ENCODE measurements around the gene SESTD1. TPM values are rescaled to one million over a fixed set of nuclear protein-coding genes. Genes with fewer than 3 reads are reported as not detected.
"Not testable (repeated sequence)": the region's sequence is repeated elsewhere in the genome, so short reads cannot be mapped to it uniquely, and the experiment has no call there.

The SESTD1 gene
- total RNA-seq, 1 donor from 2014 or later = 40.5 TPM

DNA sequence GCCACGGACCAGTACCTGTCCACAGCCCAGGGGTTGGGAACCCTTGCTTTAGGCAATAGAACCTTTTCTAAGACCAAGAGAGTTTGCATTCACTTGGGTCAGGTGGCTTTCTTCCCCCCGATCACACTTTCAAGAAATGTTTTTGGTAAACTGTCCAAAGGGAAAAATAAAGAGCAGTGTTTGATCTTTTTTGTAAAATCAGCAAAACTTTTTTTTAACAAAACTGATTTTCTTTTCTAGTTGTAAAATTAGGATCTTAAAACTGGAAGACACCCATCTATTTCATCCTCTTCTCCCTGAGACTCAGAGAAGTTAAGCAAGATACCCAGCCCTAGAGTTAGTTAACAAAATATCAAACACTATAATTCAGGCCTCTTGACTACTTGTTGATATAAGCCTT is 6.1 kb upstream of the SESTD1 start:
- no peak for ATAC-seq
- intact Hi-C loops (cut with DNase I) = no loop called here
- no peak for DNase-seq (ENCODE audit: missing footprints)

DNA sequence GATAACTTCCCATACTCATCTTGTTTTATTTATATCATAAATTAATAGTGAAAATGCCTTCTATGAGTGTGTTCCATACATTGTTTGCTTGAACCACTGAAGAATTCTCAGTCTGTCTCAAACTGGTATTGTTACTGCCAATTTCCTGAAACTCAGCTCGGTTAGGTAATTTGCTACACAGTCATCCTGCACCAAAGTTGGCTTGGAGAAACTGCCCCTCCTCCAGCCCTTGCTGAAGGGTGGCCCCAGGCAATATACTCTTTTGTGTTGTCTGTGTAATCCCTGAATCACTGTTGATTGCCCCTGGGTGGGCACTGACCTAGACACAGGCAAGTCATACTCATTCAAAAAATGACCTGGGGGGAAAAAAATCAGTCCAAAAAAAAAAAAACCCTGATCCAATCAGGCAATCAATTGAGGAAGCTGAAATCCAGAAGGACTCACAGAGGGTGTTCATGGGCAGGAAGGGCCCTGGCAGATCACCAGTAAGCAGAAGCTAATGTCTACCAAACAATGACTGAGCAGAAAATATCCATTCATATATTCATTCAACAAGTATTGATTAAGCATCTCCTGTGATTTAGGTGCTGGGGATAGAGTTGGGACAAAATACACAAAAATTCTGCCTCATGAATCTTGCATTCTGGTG is 3.8 kb upstream of the SESTD1 start:
- ATAC-seq (no peak), DNase-seq (ENCODE audit: missing footprints) (peak; percentile 57)
- intact Hi-C loops (cut with DNase I) = no loop called here

DNA sequence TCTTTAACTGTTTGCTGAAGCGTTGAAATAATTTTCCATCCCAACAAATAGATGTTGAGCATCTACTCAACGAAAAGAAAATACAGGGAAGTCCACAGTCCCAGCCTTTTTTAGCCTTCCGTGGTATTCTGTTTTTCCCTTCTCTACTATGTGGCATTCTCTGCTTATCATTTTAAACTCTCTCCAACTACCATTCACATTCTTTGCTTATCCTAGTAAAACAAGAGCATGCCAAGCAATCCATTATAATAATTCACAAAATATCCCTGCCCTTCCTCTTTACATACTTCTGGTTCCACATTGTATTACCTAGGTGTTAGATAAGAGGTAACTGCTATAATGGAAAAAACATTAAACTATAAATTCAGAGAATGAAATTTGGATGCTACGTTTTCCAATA is 1.6 kb upstream of the SESTD1 start:
- ATAC-seq = no peak
- no peak for DNase-seq (ENCODE audit: missing footprints)
- intact Hi-C loops (cut with DNase I) = no loop called here

DNA sequence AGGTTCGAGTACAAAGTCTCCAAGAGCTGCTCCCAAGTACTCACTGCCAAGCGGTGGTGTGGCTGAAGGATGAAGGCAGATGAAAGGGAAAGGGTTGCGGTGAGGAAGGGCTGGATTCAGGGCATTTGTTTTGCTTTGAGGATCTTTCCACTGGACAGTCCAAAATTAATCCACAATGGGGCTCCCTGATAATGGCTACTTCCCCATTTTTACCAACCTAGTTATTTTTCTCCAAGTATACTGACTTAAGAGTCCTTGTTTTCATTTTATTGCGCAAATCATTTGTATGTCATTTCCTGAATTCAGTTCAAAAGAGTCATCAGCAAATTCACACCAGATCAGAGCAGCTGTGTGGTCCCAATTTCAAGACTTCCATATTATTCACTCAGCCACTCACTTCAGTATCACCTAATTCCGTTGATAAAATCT is 464 bp upstream of the SESTD1 start:
- intact Hi-C loops (cut with DNase I) = no loop called here
- peak; percentile 49 for ATAC-seq
- DNase-seq (ENCODE audit: missing footprints) = no peak

DNA sequence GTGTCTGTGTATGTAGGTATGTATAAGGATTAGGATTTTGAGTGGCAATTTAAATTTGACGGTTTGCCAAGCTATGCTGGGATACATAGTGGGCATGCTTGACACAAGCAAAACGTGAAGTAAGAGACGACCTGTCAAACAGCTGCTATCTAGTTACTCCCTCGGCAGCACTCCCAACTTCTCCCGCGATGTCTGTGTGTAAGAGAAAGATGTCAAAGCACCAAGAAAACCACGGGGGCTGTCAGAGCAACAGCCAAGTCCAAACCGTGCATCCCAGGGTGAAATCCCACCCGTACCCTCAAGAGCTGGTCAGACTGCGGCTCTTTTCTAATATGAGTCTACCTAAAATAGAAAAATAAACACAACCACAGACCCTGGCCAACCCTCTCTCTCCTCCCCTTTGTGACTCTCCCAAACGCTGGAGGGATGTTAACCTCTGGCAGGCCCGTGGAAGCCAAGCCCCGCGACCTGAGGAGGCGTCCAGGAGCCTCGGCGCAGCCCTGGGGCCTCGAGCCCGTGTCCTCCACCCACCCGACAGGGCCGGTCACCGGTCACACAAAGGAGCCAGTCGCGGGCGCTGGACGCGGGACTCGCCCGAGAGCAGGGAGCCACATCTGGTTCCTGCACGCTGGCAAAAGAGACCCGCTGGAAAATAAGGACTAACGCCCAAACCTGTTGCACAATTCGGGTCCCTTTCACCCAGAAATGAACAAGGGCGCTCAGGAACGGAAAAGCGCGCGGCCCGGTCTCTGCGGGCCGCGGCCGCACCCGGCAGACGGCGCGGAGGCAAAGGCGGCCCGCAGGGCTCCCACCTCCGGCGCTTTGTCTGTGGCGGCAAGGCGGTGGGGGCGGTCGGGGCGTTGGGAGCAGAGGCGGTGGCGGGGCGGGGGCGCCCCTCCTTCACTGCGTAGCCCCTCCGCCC is 925 bp downstream of the SESTD1 start:
- peak; percentile 48 for ATAC-seq
- intact Hi-C loops (cut with DNase I) = loop anchor here (5.0 kb wide), 1 partner anchor 41 kb away; no protein-coding TSS in a partner anchor
- DNase-seq (ENCODE audit: missing footprints) = peak; percentile 82

DNA sequence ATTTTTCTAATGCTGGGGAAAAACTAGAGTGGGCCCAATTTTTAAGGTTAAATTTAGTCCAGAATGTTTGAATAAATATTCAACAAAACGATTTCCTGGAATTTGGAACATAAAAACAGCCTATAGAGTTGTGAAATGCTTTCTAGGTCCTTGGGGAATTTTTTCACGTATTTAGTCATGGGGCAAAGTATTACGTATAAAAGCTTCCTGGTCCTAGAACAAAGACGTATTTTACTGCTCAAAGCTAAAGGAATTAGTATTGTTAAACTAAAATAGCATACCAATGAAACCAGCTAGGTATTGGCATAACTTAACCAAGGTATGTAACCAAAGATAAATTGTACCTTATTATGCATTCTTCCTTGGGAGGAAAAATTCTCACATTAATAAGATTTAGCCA is 1.6 kb downstream of the SESTD1 start:
- ATAC-seq (no peak), DNase-seq (ENCODE audit: missing footprints) (no peak)
- intact Hi-C loops (cut with DNase I) = loop anchor here (5.0 kb wide), 1 partner anchor 41 kb away; no protein-coding TSS in a partner anchor

DNA sequence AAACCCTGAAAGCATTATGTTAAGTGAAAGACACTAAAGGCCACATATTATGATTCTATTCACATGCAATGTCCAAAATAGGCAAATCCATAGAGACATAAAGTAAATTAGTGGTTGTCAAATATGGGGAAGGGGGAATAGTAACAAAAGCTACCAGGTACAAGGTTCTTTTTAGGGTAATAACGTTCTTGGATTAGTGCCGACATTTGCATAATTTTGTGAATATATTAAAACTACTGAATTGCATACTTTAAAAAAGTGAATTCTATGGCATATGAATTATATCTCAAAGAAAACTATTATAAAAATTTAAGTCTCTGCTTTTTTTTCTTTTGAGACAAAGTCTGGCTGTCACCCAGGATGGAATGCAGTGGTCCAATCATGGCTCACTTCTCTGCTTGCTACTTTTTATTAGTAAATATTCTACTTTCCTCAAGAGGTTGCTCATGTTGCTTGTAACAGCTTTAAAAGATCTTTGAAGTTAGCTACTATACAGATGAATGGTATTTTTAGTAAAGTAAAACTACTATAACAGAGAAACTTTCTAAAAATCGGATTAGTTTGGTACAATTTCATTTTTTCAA is 2.5 kb downstream of the SESTD1 start:
- DNase-seq (ENCODE audit: missing footprints) (no peak), ATAC-seq (no peak)
- intact Hi-C loops (cut with DNase I) = loop anchor here (5.0 kb wide), 1 partner anchor 40 kb away; no protein-coding TSS in a partner anchor

DNA sequence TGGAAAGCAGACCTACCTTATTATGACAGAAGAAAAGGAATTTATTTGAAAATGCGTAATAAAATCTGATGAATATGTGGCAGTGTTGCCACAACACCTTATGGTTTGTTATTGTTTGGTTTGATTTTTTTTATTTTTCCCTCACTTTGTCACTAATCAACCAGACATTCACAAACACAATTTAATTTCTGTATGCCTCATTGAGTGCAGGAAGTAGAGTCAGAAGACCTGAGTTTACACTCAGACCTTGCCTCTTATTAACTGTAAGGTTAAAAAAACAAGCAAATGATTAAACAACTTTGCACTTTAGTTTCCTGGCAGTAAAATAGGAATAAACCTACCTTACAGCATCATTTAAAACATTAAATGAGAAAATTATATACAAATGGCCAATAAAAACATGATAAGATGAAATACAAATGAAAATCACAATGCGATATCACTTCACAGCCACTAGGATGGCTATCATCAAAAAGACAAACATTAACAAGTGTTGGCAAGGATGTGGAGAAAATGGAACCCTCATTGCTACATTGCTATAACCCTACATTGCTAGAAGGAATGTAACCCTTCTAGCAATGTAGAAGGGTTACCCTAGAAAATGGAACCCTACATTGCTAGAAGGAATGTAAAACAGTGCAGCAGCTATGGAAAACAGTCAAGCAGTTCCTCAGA is 3.3 kb downstream of the SESTD1 start:
- ATAC-seq (no peak), DNase-seq (ENCODE audit: missing footprints) (no peak)
- intact Hi-C loops (cut with DNase I) = loop anchor here (5.0 kb wide), 1 partner anchor 39 kb away; no protein-coding TSS in a partner anchor

DNA sequence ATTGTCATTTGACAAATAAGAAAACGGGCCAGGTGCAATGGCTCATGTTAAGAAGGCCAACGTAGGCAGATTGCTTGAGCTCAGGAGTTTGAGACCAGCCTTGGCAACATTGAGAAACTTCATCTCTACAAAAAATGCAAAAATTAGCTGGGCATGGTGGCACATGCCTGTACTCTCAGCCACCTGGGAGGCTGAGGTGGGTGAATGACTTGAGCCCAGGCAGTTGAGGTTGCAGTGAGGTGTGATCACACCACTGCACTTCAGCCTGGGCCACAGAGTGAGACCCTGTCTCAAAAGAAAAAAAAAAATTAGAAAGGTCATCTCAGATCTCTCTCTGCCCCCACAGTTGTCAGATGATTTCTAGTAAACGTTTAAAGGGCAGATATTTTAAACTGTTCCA is 4.4 kb downstream of the SESTD1 start:
- DNase-seq (ENCODE audit: missing footprints) = no peak
- no peak for ATAC-seq
- intact Hi-C loops (cut with DNase I) = loop anchor here (5.0 kb wide), 1 partner anchor 38 kb away; no protein-coding TSS in a partner anchor

DNA sequence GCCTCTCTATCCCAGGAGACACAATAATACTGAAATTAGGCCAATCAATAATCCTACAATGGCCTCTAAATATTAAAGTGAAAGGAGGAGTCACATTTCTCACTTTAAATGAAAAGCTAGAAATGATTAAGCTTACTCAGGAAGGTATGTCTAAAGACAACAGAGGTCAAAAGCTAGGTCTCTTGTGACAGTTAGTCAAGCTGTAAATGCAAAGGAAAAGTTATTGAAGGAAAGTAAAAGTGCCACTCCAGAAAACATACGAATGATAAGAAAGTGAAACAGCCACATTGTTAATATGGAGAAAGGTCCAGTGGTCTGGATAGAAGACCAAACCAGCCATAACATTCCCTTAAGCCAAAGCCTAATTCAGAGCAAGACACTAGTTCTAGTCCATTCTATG is 9.5 kb downstream of the SESTD1 start:
- no peak for ATAC-seq
- intact Hi-C loops (cut with DNase I) = no loop called here
- no peak for DNase-seq (ENCODE audit: missing footprints)

DNA sequence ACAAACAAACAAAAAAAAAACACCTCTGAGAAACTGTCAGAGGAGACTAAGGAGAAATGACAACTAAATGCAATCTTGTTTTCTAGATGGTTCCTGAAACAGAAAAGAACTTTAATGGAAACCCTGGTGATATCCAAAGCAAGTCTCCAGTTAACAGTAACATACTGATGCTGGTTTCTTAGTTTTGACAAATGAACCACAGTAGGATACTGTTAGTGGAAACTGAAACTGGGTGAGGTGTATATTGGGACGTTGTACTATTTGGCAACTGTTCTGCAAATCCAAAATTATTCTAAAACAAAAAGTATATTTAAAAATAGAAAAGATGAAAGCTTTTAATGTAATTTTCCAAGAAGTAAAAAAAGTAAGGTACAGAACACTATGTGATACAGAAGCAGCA is 11.4 kb downstream of the SESTD1 start:
- intact Hi-C loops (cut with DNase I) = no loop called here
- DNase-seq (ENCODE audit: missing footprints) = no peak
- ATAC-seq = no peak

DNA sequence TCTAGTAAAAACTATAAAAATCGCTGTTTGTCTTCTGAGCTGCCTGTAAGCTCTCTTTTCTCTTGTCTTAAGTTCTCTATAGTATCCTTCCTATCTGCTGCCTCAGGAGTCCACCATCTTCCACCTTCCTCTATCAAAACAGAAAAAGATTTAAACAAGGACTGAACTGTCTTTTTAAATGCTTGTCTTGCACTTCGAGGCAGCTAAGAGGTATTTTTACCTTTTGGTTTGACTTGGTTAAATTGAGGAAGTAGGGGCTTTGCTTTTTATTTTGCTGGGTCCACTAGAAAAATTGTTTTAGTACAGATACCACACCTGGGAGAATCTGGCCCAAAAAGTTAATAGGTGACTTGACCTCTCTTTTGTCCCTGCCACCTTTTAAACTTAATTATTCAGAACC is 12.2 kb downstream of the SESTD1 start:
- ATAC-seq (no peak), DNase-seq (ENCODE audit: missing footprints) (no peak)
- intact Hi-C loops (cut with DNase I) = no loop called here

DNA sequence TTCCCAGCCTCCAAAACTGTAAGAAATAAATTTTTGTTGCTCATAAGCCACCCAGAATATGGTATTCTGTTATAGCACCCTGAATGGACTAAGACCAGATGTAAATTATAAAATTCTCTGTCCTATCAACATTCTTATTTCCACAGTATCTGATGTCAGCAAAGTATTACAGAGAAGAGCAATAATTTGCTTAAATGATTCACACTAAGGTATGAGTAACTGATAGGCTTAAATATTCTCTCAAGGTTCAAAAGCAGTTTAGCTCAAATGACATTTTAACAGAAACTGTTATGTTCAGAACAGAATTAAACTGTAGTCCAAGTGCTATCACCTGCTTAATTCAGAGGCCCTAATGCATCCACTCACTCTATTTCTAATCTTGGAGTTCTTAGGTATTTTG is 12.8 kb downstream of the SESTD1 start:
- ATAC-seq = no peak
- intact Hi-C loops (cut with DNase I) = no loop called here
- no peak for DNase-seq (ENCODE audit: missing footprints)

DNA sequence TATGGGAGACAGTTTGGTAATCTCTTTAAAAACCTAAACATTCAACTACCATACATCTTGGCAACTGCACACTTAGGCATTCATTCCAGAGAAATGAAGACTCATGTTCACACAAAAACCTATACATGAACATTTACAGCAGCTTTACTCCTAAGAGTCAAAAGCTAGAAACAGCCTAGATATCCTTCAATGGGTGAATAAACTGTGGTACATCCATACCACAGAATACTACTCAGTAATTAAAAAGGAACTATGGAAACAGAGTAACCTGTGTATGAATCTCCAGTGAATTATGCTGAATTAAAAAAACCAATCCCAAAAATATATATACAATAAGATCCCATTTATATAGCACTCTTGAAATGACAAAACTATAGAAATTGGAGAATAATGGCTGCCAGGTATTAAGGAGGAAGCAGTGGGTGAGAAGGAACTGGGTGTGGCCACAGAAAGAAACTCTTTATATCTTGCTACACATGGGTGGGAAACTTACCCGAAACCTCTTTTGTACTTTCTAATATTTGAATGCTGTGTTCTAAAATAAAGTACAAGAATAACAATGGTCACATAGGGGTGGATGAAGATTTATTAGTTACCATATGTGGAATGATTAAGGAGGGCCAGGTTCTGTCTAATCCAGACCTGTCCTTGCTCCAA is 13.7 kb downstream of the SESTD1 start:
- DNase-seq (ENCODE audit: missing footprints) (no peak), ATAC-seq (no peak)
- intact Hi-C loops (cut with DNase I) = no loop called here

DNA sequence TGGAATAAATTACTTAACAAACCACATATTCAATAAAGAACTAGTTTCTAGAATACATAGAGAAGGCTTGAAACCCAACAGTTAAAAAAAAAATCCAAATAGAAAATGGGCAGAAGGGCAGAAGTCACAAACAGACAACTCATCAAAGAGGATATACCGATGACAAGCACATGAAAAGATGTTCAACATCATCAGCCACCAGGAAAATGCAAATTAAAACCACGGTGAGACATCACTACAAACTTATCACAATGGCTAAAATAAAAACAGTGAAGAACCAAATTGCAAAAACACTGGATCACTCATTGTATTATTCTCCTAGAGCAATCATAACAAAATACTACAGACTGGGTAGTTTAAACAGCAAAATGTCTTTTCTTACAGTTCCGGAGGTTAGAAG is 14.5 kb downstream of the SESTD1 start:
- intact Hi-C loops (cut with DNase I) = no loop called here
- ATAC-seq = no peak
- no peak for DNase-seq (ENCODE audit: missing footprints)

DNA sequence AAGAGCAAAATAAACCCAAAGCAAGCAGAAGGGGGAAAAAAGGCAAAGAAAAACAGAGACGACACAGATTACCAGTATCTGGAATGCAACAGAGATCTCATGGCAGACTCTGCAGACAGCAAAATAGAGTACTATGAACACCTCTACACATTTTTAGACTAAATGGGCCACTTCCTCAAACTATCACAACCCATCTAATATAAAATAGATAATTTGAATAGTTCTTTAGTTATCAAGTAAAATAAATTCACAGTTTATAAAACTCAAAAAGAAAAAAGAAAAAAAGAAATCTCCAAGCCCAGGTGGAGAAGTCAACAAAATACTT is 16.6 kb downstream of the SESTD1 start:
- intact Hi-C loops (cut with DNase I) = no loop called here
- DNase-seq (ENCODE audit: missing footprints) = no peak
- no peak for ATAC-seq

DNA sequence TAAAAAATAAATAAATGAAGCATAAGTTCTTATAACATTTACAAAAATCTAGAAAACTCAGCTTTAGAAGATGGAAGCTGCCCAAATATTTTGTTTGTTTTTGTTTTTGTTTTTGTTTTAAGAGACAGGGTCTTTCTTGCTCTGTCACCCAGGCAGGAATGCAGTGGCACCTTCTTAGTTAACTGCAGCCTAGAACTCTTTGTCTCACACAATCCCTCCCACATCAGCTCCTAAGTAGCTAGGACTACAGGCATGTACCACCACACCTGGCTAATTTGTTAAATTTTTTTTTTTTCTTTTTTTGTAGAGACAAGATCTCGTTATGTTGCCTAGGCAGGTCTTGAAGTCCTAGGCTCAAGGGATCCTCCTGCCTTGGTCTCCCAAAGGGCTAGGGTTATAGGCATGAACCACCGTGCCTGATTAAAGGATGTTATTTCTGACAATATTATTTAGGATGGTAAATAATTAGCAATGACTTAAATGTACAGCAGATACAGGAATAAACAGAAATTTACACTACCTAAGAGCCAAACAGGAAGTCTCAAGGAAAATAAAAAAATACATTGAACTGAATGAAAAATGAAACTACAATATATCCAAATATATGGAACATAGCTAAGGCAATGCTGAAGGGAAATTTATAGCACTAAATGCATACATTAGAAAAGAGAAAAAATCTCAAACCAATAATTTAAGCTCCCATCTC is 17.2 kb downstream of the SESTD1 start:
- DNase-seq (ENCODE audit: missing footprints) (no peak), ATAC-seq (no peak)
- intact Hi-C loops (cut with DNase I) = no loop called here

DNA sequence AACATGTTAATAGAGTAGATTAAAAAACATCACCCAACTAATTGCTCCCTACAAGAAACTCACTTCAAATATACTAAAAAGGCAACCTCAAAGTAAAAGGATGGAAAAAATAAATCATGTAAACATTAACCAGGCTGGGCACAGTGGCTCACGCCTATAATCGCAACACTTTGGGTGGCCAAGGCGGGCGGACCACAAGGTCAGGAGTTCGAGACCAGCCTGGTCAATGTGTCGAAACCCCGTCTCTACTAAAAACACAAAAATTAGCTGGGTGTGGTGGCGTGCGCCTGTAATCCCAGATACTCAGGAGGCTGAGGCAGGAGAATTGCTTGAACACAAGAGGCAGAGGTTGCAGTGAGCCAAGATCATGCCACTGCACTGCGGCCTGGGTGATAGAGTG is 18.8 kb downstream of the SESTD1 start:
- peak; percentile 58 for DNase-seq (ENCODE audit: missing footprints)
- intact Hi-C loops (cut with DNase I); ATAC-seq: not testable (repeated sequence)
